Amniotic epithelial cell (primary cell): Measurements from ENCODE around the gene NDUFC2.
A peak's percentile ranks its signal among the peaks of the same experiment; 100 is the strongest.
"Not testable (repeated sequence)": the region's sequence is repeated elsewhere in the genome, so short reads cannot be mapped to it uniquely, and the experiment has no call there.

Experiments
- DNase-seq: peaks from one replicate; pipeline ENCODE4 v3.0.0-alpha.2; 2010; ENCODE audit warnings: low read depth

NDUFC2 gene

DNA sequence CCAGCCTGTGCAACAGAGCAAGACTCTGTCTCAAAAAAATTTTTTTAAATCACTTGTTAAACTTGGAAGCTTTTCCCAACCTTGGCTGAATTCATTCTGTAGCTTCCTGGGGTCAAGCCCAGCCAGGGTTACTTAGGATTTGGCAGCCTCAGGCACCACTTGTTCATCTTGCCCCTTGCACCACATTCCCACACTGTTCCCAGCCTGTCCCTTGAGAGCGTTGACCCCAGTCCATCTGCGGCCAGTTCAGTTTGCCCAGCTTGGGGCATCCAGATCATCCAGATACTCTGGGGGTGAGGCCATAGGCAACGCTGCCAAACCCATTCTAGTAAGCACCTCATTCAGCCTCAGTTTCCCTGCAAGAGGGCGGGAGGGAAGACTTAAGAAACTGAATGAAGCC lies 24.7 kb downstream of the NDUFC2 start:
- no peak for DNase-seq

DNA sequence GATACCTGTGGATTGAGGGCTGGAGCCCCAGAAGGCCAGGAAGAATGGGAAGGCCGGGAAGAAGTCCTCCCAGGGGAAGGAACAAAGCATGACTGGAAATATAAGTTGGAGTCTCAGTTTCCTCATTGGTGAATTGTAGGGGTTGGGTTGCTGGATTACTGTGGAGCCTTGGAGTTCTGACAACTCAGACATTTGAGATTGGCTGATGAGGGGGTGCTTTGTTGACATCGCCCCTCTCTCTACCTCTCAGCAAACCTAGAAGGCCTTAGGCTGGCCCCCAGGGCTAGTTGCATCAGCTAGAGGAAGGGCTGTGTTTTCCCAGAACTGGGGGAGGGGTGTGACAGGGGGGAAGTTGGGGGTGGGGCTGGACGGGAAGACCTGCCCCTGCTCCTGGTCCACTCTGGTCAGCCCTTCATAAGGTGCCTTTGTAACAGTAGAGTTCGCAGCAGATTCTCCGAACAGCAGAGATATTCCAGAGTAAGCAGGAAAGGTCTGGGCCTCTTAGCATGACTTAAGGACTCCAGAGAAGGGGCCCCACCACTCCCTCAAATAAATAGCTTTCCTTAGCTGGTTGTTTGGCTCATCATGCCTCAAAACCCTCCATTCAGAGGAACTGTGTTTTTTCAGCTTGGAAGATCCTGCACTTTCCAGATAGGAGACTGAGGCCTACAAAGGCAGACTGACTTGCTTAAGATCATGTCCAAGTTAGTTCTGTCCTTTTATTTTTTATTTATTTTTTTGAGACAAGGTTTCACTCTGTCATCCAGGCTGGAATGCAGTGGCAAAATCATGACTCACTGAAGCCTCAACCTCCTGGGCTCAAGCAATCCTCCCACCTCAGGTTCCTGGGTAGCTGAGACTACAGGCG lies 28.5 kb downstream of the NDUFC2 start:
- DNase-seq = peak; percentile 78

DNA sequence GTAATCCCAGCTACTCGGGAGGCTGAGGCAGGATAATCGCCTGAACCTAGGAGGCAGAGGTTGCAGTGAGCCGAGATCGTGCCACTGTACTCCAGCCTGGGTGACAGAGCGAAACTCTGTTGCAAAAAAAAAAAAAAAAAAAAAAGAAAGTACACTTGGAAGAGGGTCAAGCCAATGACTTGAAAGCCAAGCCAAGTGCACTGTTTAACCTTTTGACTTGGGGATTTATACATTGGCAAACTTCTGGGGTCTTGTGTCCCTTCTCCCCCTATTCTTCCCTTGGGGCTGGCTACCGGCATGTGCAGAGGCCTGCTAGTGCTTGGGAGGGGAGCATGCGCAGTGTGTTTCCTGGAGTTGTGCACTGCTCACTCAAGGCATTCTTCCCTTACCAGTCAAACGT lies 30.3 kb downstream of the NDUFC2 start:
- DNase-seq = no peak

DNA sequence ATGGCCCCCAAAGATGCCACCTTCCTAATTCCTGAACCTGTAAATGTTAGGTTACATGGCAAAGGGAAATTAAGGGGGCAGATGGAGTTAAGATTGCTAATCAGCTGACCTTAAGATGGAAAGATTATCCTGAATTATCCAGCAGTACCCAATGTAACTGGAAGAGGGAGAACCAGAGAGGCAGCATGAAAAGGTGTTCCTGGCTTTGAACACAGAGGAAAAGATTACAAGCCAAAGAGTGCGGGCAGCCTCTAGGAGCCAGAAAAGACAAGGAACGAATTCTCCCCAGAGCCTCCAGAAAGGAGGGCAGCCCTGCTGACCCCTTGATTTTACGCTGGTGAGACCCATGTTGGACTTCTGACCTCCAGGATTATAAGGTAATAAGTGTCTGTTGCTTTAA lies 31.1 kb downstream of the NDUFC2 start:
- DNase-seq = no peak

DNA sequence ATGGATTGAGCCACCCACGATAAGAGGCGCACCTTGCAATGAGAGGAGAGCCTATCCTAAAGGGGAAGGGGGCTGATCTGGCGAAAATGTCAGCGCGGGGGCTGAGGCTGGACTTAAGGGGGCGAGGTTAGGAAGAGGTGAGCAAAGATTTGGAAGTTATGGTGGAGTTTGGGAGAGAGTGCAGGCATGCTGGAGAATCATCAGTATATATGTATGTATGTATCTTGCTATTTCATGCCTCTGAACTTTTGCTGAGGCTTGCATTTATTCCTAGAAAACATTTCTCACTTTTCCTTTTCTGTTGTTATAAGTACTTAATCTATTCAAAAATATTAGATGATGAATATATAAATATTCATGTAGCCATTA lies 33.2 kb downstream of the NDUFC2 start:
- no peak for DNase-seq

DNA sequence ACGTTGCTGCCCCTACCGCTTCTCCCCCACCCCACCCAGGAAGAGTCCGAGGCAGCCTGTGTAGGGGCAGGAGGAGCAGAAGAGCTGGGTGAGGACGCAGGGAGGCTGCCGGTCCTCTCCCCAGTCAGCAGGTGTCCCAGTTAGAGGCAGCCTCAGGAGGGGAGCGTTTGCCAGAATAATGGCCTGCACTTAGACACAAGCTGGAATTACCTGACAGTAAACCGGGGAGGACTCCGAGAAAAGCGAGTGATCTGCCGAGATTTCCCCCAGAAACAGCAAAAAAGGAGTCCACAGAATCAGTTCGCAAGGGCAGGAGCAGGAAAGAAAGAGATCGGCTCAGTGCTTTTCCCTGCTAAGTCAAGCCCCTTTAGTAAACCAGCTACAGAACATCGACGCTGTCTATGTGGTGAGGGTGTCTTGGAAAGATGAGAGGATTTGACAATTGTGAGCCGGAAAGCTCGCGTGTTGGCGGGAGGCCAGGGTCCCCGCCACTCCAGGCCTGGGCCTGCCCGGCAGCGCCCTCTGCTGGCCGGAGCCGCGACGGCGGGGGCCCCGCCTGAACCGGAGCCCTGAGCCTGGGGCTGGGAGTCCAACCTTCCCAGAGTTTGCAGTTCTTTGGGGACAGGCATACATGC lies 33.7 kb downstream of the NDUFC2 start:
- DNase-seq = peak; percentile 34

DNA sequence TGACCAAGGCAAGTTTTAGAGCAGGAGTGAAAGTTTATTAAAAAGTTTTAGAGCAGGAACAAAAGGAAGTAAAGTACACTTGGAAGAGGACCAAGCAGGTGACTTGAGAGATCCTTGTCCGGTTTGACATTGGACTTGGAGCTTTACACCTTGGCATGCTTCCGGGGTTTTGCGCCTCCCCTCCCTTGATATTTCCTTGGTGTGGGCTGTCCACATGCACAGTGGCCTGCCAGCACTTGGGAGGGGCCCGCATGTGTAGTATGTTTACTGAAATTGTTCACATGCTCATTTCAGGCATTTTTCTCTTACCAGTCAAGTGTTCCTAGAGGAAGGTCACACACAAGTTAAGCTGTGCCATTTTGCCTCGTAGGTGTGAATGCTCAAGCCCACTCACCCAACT lies 35.0 kb downstream of the NDUFC2 start:
- no peak for DNase-seq

DNA sequence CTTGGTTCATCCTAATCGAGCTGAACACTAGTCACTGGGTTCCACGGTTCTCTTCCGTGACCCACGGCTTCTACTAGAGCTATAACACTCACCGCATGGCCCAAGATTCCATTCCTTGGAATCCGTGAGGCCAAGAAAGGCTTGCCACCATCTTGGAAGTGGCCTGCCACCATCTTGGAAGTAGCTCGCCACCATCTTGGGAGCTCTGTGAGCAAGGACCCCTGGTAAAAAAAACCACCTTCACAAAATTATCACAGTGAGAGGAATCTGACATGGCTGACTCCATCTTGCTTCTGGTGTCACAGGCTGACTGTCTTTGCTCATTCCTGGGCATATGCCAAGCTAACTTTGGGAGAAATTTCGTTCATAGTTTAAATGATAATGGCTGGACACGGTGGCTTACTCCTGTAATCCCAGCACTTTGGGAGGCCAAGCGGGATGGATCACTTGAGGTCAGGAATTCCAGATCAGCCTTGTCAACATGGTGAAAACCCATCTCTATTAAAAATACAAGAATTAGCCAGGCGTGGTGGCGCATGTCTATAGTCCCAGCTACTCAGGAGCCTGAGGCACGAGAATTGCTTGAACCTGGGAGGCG lies 37.7 kb downstream of the NDUFC2 start:
- no peak for DNase-seq

DNA sequence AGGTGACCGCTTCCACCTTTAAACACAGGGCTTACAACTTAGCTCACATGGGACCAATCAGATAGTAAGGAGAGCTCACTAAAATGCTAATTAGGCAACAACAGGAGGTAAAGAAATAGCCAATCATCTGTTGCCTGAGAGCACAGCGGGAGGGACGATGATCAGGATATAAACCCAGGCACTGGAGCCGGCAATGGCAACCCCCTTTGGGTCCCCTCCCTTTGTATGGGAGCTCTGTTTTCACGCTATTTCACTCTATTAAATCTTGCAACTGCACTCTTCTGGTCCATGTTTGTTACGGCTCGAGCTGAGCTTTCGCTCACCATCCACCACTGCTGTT lies 38.3 kb downstream of the NDUFC2 start:
- not testable (repeated sequence) for DNase-seq

DNA sequence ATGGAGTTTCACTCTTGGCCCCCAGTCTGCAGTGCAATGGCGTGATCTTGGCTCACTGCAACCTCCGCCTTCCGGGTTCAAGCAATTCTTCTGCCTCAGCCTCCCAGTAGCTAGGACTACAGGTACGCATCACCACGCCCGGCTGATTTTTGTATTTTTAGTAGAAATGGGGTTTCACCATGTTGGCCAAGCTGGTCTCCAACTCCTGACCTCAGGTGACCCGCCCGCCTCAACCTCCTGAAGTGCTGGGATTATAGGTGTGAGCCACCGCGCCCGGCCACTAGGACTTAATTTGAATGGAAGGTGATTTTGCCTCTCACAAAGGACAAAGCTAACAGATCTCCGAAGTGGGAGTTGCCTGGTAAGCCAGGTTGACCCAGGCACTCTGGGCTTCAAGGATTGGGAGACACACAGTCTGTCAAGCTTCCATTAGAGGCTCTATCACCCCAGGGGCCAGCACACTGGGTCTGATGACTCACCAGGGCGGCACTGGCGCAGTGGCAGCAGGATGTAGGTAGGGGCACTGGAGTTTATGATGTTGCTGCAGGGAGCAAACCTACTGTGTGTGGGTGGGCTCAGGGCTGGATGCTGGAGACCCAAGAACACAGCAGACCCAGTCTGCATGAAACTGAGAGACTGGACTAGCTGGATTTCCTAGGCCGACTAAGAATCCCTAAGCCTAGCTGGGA lies 38.8 kb downstream of the NDUFC2 start:
- DNase-seq = no peak

DNA sequence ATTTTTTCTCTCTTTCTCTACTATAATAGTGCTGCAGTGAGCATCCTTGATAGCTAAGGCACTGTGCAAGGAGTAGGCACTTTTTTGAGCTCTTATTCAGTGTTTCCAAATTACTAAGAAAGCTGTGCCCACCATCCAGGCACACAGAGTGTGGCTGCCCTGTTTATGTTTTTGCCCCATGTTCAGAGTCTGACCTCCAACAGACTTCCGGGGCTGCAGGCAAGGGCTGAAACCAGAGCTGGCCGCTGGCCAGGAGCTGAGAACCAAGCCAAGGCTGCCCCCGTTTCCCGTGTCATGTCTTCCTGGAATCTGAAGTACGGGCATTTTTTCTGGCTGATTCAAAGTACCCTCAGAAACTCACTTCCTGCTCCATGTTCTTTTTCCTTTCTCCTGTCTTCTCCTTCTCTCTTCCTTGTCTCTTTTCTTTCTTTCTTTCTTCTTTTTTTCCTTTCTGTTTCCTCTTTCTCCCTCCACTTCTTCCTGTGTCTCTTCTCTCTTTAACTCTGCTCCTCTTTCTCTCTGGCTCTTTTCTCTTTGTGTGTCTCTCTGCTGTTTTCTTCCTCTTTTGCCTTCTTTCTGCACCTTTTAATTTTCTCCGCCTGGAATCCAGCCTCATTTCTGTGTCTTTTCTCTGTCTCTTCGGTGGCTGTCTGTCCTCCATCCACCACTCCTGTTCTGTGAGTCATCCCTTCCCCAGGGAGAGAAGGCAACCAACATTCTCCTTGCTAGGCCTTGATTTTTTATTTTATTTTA lies 39.6 kb downstream of the NDUFC2 start:
- peak; percentile 89 for DNase-seq

DNA sequence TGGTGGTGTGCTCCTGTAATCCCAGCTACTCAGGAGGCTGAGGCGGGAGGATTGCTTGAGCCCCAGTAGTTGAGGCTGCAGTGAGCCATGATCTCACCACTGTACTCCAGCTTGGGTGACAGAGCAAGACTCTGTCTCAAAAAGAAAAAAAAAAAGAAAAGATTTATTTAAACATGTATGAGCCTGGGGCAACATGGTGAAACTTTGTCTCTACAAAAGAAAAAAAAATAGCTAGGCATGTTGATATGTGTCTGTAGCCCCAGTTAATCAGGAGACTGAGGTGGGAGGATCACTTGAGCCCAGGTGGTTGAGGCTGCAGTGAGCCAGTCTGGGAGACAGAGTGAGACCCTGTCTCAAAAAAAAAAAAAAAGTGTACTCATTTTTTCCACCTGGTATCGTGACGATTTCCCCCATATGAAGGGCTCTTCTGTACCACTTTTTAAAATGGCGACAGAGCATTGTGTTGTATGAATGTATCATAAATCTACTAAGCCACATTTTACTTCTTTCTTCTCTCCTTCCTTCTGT lies 40.2 kb downstream of the NDUFC2 start:
- DNase-seq = no peak

DNA sequence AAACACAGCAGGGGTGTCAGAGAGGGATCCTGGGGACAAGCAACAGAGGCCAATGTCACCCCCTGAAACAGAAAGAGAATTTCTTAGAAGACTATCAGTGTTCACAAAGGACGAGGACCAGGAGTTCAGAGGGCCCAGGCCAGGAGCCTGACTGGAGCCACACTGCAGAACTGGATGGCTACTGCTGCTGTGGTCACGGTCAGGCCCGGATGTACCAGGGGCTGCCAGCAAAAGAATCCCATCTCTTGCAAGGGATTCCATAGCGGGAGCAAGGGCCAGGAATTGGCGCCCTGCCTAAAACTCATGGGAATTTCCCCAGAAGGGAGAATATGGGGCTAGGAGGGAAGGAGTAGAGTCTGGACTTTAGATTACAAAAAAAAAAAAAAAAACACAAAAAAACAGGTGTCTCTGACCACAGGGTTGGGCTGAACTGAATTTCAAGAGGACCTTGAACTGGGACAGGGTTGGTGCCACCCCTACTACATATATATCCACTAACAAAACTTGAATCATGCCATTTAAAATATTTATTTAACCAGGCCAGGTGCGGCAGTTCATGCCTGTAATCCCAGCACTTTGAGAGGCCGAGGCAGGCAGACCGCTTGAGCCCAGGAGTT lies 40.9 kb downstream of the NDUFC2 start:
- DNase-seq = no peak

DNA sequence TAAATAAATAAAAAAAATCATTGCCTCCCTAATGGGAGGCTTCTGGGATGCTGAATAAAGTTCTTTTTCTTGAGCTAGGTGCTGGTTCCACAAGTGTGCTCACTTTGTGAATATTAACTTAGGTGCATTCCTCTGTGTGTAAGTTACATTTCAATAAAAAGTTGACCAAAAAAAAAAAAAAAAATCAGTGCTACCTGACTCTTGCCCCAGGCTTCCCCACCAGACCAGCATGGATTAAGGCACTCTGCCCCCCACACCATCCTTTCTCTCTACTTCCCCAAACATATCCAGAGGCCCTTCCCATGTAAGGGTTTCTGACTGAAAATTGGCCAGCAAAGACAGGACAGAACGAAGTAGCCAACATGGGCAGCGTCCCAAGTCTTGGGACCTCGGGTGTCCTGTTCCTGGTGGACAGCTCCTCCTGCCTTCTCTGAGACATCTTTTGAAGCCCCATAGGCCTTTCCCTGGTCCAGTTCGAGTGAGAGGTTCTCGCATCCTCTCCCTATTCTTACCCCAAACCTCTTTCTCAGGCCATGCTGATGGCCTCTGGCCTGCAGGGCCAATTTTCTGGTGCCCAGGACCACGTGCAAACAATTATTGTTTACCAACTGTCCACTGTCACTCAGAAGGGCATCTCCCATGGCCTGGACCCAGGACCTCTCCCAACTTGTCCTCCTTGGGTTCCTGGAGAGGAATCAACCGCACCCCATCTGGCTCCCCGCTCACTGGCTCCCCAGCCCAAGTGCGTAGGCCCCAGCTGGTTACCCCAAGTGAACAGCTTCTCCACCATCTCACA lies 41.6 kb downstream of the NDUFC2 start:
- DNase-seq = no peak

DNA sequence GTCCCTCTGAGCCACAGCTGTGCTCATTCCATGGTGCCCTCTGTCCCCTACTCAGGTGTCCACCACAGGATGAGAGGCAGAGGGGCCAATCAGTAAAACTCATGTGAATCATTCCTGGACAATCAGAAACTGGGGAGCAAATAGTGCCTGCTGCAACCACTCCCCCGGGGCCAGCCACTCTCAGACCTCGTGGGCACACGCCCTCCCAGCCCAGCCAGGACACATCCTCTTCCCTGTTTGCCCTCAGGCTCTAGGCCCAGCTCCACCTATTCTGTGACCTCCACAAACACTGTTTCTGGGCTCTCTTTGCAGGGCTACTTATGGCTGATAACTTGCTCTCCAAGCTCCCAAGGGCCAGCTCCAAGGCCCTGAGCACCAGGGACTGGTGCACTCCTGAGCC lies 42.6 kb downstream of the NDUFC2 start:
- DNase-seq = no peak

DNA sequence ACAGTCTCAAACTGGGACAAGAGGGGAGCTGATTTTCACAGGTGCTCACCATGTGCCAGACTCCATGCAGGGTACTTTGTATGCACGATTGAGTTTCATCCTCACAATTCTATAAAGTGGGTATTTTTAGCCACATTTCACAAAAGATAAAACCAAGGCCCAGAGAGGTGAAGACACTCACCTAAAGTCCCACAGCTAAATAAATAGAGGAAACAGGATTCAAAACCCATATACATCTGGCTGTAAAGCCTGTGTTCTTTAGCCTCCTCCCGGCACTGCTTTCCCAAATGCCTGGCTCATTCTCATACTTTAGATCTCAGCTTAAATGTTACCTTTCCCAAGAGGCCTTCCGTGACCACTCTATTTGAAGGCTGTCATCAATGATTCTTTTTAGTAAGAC lies 43.3 kb downstream of the NDUFC2 start:
- no peak for DNase-seq

DNA sequence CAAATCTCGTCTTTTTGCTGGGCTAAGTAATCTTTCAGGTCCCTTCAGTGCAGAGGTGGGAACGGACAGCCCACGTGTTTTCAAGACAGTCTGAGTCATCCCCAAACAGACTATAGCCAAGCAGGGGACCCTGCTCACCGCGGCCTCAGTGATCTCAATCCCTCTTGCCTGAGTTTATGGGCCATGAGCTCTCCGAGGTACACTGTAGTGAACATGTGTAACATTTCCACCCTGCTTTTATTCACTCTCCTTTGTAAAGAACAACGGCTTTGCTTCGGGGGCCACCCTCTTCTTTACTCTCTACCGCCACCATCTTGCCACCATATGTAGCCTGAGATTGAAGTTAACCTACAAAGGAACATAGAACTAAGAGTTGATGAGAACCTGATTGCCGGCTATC lies 45.0 kb downstream of the NDUFC2 start:
- no peak for DNase-seq

DNA sequence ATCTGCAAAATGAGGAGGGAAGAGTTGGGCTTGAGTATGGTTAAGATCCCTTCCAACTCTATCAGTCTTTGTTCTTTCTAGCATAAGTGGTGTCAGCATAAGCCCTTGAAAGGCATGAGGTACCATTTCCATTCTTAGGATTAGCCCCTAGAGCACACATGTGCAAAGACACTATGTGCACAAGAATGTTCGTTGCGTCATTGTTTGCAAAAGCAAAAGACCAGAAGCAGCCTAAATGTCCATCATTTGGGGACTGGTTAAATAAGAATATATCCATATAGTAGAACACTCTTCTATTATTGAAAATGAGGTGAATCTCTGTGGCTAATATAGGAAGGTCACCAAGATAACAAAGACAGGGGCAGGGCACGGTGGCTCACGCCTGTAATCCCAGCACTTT lies 46.6 kb downstream of the NDUFC2 start:
- DNase-seq = peak; percentile 55

DNA sequence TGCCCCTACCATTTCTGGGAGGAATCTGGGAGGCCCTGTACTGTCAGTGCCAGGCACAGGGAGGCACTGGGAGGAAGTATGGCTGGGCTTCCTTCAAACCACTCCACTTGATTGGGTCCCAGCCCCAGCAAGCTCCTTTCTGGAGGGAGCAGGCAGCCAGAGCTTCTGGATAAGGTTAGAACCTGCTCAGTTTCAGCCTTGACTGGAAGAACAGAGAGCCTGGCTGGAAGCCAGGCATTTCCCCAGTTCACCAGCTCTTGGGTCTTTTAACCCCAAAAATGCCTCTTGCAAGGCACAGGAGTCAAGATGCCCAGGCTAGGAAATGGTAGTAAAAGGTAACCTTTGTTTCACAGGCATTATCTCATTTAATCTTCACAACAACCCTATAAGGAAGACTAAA lies 47.6 kb downstream of the NDUFC2 start:
- DNase-seq = peak; percentile 77

DNA sequence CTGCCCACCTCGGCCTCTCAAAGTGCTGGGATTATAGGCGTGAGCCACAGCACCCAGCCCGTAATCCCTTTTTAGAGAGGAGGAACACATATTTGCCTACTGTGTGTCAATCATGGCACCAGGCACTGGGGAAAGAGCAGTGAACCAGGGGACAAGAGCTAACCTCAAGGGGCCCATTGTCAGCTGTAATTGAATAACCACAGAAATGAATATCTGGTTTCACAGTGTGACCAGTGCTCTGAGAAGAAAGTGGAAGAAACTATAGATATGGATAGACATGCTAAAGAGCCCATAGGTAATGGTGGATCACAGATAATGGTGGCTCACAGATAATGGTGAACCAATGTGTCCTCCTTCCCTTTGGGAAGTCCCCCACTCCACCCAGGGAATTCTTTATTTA lies 48.0 kb downstream of the NDUFC2 start:
- DNase-seq = no peak
